ENCODE measurements around the gene EVI5.

- TF ChIP-seq CTCF (conservative IDR thresholded peaks at IDR 0.05 in 1 of 2, IDR thresholded peaks at IDR 0.05 in 1 of 2; ENCODE audit: extremely low read depth in 1 of 2, insufficient read depth in 1 of 2, low read depth in 1 of 2, low read length in 2 of 2), result no peak
- TF ChIP-seq EZH2 (IDR thresholded peaks at IDR 0.05; ENCODE audit: borderline replicate concordance, low read length), result no peak
Measured at GRCh38 chr1:92502247-92502646, 282.7 kb downstream of the EVI5 start.
